ENCODE results near the gene CGB7.
A peak's percentile ranks its signal among the peaks of the same experiment; 100 is the strongest.
"Not testable (repeated sequence)": the region's sequence is repeated elsewhere in the genome, so short reads cannot be mapped to it uniquely, and the experiment has no call there.

The CGB7 gene

DNA sequence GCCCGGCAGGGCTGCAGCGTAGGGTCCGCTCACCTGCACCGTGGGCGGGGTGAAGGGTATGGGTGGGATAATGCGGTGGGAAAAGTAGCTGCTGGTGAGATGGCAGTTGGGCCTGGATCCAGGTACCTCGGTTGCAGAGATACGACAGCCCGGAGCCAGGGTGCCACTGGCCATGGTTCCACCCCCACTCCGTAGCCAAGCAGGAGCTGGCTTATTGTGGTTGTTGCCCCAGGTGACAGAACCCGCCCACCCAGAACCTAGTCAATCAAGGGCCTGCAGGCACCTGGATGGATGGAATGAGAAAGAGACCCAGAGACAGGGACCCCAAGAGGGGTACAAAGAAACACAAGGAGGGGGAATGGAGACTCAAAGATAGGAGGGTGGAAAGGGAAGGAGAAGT lies 37.2 kb downstream of the CGB7 start:
- TF ChIP-seq CTCF (IDR thresholded peaks at IDR 0.05; ENCODE audit: borderline replicate concordance, control extremely low read depth, extremely low read depth, insufficient read depth, missing control alignments), result no peak
- DNase-seq (ENCODE audit: low spot score), result peak; percentile 22
- in situ Hi-C loops (cut with MboI; ENCODE audit: low sequenced_read_pairs, unreplicated experiment), result no loop called here

DNA sequence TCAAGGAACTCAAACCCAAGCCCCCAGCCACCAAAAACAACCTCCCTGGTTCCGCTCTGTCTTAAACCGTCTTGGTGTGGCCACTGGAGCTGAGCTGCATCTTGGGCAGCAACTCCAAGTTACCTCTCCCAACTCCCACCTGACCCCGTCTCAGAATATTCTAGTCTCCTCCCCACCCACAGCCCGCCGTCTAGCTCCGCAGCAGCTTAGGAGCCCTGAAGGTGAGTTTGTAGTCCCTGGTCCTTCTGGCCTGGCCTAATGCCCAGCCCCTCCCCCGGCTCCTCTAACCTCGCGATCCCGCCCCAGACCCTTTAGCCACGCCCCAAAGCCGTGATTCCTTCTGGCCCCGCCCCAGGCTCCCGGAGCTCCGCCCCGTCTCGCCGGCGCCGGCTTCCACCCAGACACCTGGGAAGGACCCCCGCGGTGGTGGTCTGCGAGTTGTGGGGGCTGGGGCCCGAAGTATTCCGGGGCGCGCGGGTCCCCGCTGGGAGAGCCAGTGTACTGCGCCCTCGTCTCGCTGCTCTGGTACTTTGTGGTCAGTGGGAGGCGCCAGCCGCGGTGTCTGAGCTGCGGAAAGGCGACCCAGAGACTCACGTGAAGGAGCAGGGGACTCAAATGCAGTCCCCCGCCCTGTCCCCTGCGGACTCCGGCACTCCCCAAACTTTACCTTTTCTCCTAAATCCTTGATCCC lies 38.2 kb downstream of the CGB7 start:
- peak; percentile 84 for DNase-seq (ENCODE audit: low spot score)
- in situ Hi-C loops (cut with MboI; ENCODE audit: low sequenced_read_pairs, unreplicated experiment), result no loop called here
- TF ChIP-seq CTCF (IDR thresholded peaks at IDR 0.05; ENCODE audit: borderline replicate concordance, control extremely low read depth, extremely low read depth, insufficient read depth, missing control alignments), result no peak

DNA sequence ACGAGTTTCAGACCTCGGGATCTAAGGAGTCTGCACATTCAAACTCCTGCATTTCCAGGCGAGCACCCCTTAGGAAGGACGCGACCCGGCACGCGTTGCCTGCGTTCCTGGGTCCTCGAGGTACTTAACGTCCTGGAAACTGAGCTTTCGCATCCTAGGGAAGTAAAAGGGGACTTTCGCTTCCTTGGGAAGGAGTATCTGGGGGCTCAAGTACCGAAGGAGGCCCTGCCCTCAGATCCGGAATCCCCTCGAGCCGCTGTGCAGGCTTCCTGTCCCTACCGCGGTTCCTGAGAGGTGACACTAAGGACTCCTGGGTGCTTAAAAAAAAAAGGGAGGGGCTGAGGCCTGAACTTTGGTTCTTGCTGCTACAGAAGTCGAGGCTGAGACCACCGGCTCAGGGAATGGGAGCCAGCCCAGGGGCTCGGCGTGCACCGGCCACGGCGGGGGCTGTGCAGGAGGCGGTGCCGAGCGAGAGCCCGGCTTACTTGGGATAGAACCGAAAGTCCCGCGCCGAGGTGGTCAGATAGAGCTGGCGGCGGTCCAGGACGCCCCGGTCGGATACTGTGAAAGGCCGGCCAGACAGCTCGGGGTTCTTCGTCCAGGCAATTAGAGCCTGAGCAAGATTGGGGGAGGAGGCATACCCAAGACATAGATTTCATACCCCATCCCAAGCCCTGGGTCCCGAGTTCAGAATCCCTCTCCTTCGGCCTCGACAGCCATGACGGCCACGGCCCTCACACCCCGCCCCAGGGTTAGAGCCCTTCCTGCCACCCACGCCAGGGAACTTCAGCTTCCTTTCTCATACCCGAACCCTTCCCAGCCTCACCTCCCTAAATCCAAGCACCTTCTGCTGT lies 38.9 kb downstream of the CGB7 start:
- in situ Hi-C loops (cut with MboI; ENCODE audit: low sequenced_read_pairs, unreplicated experiment), result not testable (repeated sequence)
- DNase-seq (ENCODE audit: low spot score), result peak; percentile 46

DNA sequence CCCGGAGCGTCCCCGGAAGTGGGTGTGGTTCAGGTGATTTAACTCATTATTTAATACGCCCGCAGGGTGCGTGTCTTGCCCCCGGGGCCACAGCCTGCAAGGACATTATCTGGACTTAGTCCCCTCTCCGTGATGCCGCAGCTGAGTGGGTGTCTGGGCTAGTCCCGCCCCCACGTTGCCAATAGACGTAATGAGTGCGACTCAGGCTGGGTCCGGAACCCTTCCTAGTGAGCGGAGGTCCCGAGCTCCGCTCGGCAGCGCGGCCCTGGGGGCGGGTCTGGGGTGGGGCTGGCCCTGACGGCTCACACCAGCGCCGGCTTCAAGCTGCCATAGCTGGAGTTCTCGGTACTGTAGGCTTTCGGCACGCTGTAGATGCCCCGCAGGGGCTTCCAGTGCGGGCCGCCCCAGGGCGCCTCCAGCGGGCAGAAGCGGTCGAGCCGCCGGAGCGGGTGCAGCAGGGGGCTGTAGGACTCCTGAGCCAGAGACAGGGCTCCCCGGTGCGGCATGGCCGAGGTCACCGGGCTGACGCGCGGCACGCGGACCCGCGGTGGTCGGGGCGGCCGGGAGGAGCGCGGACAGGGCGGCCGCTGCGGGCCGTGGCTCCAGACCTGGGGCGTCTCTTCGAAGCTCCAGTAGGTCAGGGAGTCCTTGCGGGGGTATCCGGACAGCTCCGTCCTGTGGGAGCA lies 39.7 kb downstream of the CGB7 start:
- TF ChIP-seq CTCF (IDR thresholded peaks at IDR 0.05; ENCODE audit: borderline replicate concordance, control extremely low read depth, extremely low read depth, insufficient read depth, missing control alignments), result peak; percentile 37
- DNase-seq (ENCODE audit: low spot score), result peak; percentile 86
- in situ Hi-C loops (cut with MboI; ENCODE audit: low sequenced_read_pairs, unreplicated experiment), result no loop called here

- in situ Hi-C loops (cut with MboI; ENCODE audit: low sequenced_read_pairs, unreplicated experiment), result no loop called here
- TF ChIP-seq CTCF (IDR thresholded peaks at IDR 0.05; ENCODE audit: borderline replicate concordance, control extremely low read depth, extremely low read depth, insufficient read depth, missing control alignments), result no peak
- DNase-seq (ENCODE audit: low spot score), result peak; percentile 26
These were observed 40.4 kb downstream of the CGB7 start, which contains the start of gene LHB for GRCh38 chr19:49017041-49017665. Gene LHB, minus strand, starts transcription at chr19:49017091. Its CDS starts 10 bp downstream, at chr19:49017081.

DNA sequence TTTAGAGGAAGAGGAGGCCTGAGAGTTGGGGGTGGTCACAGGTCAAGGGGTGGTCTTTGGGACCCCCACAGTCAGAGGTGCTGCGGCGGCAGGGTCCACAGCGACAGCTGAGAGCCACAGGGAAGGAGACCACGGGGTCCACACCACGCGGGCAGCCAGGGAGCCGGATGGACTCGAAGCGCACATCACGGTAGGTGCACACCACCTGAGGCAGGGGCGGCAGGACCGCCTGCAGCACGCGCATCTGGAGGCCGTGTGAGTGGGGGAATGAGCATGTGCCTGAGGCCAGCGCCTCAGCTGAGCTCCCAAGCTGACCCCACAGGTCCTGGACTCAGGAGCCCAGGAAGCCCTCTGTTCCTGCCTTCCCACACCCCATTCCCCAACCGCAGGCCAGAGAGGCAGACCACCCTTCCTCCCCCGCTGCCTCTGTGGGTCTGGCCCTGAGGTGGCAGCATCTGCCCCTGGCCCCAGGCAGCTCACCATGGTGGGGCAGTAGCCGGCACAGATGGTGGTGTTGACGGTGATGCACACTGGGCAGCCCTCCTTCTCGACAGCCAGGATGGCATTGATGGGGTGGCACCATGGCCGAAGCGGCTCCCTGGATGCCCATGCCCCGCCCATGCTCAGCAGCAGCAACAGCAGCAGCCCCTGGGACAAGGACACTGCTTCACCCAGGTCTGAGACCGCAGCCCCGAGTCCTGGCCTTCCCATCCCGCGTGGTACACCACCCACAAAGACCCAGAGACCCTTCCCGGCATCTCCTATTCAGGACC lies 41.3 kb downstream of the CGB7 start:
- no peak for DNase-seq (ENCODE audit: low spot score)
- no peak for TF ChIP-seq CTCF (IDR thresholded peaks at IDR 0.05; ENCODE audit: borderline replicate concordance, control extremely low read depth, extremely low read depth, insufficient read depth, missing control alignments)
- in situ Hi-C loops (cut with MboI; ENCODE audit: low sequenced_read_pairs, unreplicated experiment), result no loop called here

All from GM13976 (cell line).